ENCODE results near the gene ADM.

DNA sequence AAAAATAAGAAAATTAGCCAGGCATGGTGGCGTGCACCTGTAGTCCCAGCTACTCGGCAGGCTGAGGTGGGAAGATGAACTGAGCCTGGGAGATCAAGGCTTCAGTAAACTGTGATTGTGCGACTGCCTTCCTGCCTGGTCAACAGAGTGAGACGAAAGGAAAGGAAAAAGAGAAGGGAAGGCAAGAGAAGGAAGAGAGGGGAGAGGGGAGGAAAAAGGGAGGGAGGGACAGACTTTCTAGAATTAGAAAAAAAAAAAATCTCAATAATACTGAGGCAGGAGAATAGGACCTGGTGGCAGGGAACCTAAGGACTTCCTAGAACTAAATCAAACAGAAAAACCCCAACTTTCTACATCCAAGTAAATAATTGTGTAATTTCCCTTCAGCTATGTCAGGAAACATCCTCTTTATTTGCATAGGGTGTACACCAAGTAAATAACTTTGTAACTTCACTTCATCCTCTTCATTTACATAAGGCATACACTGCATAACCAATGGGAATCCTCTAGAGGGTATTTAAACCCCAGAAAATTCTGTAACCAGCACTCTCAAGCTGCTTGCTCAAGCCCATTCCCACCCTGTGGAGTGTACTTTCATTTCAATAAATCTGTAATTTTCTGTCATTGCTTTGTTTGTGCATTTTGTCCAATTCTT, 19.6 kb upstream of the ADM start:
- TF ChIP-seq POLR2AphosphoS5 (IDR thresholded peaks at IDR 0.05; ENCODE audit: low read depth, low read length) = no peak
- TF ChIP-seq, protein P1, sequence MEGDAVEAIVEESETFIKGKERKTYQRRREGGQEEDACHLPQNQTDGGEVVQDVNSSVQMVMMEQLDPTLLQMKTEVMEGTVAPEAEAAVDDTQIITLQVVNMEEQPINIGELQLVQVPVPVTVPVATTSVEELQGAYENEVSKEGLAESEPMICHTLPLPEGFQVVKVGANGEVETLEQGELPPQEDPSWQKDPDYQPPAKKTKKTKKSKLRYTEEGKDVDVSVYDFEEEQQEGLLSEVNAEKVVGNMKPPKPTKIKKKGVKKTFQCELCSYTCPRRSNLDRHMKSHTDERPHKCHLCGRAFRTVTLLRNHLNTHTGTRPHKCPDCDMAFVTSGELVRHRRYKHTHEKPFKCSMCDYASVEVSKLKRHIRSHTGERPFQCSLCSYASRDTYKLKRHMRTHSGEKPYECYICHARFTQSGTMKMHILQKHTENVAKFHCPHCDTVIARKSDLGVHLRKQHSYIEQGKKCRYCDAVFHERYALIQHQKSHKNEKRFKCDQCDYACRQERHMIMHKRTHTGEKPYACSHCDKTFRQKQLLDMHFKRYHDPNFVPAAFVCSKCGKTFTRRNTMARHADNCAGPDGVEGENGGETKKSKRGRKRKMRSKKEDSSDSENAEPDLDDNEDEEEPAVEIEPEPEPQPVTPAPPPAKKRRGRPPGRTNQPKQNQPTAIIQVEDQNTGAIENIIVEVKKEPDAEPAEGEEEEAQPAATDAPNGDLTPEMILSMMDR (IDR thresholded peaks at IDR 0.05) = no peak
- TF ChIP-seq SIN3A (IDR thresholded peaks at IDR 0.05; ENCODE audit: borderline replicate concordance, insufficient read depth, low read depth, low read length) = no peak

Data from Panc1 (cell line).